NCI-H1105 treated with DMSO at 0.1 percent for 48 hours (cell line): ENCODE measurements around the gene PTPRG.

Experiments
- DNase-seq: peaks from one replicate; lab custom pipeline; 2025; lab: John Stamatoyannopoulos, UW

The PTPRG gene

GRCh38 chr3:61657689-61658088 lies 96.3 kb downstream of the PTPRG start:
- no peak for DNase-seq

DNA sequence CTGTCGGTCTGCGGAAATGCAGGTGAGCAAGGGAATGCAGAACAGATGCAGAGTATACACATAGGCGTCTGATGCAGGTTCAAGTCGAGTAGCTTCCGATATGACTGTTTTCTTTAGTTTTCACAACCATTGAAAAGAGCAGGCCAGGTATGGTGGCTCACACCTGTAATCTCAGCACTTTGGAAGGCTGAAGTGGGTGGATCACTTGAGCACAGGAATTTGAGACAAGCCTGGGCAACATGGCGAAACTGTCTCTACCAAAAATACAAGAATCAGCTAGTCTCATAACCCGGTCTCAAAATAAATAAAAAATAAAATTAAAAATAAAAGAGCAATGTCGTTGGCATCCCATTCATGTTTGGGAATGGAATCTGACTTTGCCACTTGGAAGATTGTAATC lies 101.5 kb downstream of the PTPRG start:
- no peak for DNase-seq

- no peak for DNase-seq
Measured at GRCh38 chr3:61663356-61664104, 102.2 kb downstream of the PTPRG start.

- DNase-seq = no peak
Measured at GRCh38 chr3:61664105-61664482, 102.7 kb downstream of the PTPRG start.

DNA sequence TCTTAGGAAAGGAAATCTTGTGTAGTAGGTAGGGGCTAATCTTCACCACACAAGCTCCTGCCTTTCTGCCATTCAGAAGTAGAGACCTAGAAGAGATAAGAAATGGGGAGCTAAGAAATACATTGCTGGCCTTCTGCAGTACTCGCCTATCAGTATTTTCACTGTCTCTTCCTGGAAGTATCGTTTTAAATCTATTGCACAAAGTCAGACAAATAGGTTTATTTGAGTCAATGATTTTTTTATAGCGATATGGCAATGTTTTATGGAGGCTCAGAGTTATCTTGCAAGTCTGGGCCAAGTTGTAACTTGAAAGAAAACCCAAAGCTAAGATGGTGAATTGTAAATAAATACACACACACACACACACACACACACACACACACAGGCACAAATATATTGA lies 103.8 kb downstream of the PTPRG start:
- DNase-seq = no peak

DNA sequence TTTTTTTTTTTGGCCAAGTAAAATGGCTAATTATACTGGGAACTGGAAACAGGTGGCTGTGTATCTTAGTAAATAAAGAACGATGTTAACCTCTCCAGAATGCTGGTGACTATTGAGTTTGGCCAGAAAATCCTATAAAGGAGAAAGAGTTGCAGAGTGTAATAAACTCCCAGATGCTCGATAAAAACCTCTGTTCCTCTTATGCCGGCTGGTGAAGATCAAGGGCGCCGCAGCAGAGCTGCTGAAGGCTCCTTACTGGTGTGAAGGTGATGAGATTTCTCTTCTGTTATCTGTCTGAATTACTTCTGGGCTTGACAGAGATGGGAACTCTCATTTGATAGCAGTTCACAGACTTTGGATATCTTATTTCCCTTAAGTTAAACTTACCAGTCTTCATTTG lies 104.6 kb downstream of the PTPRG start:
- DNase-seq = no peak

DNA sequence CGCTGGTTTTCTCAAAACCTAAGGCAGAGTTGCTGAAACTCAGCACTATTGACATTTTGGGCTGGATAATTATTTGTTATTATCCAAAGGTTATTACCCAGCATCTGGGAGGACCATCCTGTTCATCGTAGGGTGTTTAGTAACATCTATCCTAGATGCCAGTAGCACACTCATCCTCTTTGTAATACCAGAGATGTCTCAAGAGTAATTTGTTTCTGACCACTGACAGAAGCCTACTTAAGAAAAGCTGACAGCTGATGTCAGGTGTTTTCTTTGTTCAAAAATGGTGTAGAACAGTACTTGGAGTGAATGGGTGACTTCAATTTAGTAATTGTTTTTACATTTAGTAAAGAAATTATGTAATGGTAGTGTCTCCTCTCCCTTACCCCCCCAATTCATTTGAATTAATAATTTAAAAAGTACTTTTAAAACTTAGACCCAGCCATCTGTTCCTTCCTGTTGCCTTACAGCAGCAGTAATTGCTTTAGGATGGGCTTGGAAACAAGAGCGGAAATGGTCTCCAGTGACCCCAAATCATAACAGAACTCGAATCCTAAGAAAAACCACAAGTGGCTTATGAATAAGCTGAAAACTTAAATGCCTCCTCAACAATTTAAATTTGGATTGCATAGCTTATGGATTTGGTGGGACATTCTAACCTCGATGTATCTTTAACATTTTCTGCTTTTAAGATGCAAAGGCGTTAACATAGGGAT lies 105.4 kb downstream of the PTPRG start:
- peak; percentile 1 for DNase-seq

GRCh38 chr3:61667383-61667782 lies 106.0 kb downstream of the PTPRG start:
- DNase-seq = no peak

- DNase-seq = no peak
Measured at GRCh38 chr3:61667814-61668213, 106.4 kb downstream of the PTPRG start.

DNA sequence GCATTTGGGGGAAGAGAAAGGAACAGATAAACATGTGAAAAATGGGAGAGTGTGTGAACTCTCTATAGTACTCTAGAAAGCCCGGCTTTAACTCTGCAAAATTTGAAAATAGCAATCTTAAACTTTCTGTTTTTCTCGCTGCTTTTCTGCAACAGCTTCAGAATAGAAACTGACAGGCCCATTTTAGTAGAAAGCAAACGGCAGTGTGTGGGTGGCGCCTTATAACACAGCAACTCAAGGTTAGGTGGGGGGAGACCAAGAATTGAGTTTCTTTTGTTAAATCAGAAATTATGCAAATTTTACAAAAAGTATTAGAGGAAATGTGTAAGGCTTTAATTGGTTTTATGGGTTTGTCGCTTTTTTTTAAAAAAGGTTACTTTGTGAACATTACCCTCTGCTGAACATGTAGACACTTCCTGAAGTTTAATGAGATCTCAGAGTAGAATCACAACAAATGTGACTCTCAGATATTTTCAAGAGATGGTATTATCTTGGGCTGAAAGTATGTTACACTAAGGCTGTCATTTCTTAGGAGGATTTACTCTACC lies 107.0 kb downstream of the PTPRG start:
- no peak for DNase-seq

DNA sequence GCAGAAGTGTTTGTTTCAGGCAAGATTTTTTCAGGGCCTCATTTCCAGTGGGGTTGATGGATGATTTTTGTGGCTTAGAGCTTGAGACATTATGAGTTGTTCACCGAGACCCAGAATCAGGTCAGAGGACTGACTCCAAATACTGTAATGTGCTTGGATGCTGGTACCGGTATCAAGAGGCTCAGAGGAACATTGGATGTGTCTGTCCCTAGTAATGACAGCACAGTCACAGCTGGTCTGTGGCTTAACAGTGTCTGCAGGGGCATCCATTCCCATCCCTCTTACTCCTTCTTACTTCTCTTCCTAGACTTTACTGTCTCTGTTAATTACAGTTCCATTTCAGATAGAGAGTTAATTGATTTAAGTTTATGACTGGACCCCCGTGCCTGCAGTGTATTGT lies 107.8 kb downstream of the PTPRG start:
- DNase-seq = no peak

GRCh38 chr3:61669668-61670299 lies 108.4 kb downstream of the PTPRG start:
- DNase-seq = no peak

DNA sequence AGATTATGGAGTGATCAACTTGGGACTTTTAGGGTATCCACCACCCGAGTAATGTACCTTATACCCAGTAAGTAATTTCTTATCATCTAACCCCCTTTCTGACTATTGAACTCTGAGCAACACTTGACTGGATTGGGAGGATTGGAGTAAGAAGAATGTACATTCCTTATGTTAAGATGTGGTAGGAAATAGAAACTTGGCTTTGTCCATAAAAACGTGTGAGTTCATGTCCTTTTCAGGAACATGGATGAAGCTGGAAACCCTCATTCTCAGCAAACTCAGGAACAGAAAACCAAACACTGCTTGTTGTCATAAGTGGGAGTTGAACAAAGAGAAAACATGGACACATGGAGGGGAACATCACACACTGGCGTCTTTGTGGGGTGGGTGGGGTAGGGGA lies 112.3 kb downstream of the PTPRG start:
- no peak for DNase-seq

- no peak for DNase-seq
Measured at GRCh38 chr3:61674596-61674995, 113.2 kb downstream of the PTPRG start.

GRCh38 chr3:61679026-61679425 lies 117.7 kb downstream of the PTPRG start:
- no peak for DNase-seq

GRCh38 chr3:61680617-61681016 lies 119.2 kb downstream of the PTPRG start:
- no peak for DNase-seq

- no peak for DNase-seq
Measured at GRCh38 chr3:61681636-61682035, 120.3 kb downstream of the PTPRG start.

- no peak for DNase-seq
Measured at GRCh38 chr3:61682671-61683548, 121.5 kb downstream of the PTPRG start.

DNA sequence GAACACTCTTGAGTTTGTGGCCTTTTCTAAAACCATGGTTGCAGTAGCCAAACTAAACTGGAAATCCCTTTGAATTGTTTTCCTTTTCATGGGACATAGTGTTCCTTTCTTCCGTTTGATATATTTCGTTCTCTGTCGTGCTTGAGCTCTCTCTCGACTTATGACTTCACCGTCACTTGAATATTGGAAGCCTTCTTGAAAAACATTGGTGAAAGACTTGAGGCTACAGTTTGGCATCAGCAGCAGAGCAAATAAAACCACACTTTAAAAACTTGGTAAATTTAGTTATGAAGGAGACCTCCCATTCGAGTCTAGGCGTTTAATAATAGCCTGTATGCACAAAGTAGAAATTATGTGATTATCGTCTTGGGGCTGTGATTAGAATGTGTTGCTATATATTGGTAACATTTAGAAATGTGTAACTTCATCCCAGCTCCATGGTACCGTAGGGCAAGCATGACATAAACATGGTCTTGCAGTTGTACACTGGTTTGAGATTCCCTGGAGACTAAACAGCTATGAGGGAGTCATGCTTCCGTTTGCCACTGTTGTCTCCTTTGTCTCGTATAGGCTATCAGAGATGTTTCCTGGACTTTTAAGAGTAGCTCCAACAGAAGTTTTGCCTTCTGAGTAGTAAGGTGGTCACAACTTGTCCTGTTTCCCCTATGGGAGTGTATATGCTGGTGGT lies 122.3 kb downstream of the PTPRG start:
- no peak for DNase-seq

DNA sequence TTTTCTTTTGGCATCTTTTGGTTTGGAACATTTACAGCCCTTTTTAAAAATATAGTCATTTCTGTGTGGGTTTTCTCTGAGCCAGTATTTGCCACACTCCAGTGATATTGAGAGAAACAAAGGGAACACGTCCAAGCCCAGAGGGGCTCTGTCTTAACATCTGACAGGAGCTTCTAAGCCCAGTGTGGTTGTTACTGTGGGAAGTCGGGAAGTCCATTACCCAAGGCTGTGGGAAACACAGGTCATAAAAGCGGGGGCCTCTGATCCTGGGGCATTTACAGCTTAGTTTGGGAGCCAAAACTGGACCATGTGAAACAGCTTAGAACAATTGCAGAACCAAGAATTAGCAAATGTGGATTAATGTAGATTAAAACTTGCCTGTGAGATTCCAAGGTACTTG lies 123.0 kb downstream of the PTPRG start:
- no peak for DNase-seq

DNA sequence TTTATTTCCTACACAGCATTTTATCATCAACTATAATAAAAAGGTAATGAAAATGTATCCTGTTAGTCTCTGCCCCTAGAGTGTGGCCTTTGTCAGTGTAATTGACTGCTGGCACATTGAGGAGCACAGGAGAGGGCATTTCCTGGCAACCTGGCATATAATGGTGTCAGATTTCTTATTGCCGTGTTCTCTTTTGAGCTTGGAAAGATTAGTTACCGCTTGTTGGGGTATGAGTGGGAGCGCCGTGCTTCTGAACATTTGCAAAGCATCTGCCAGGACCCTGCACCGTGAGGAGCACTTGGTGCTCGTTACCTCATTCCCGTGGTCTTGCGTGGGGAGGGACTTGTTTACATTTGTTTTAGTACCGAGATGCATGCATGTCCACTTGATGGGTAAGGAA lies 124.4 kb downstream of the PTPRG start:
- DNase-seq = peak; percentile 84
